Fibroblast of skin of back (primary cell): ENCODE data around the gene SDHB.
A peak's percentile ranks its signal among the peaks of the same experiment; 100 is the strongest.

Experiments
- DNase-seq: peaks from one replicate; pipeline ENCODE4 v3.0.0-alpha.2; 2013

SDHB gene

GRCh38 chr1:17075470-17076255, 21.8 kb upstream of the SDHB start:
- DNase-seq: peak; percentile 12

DNA sequence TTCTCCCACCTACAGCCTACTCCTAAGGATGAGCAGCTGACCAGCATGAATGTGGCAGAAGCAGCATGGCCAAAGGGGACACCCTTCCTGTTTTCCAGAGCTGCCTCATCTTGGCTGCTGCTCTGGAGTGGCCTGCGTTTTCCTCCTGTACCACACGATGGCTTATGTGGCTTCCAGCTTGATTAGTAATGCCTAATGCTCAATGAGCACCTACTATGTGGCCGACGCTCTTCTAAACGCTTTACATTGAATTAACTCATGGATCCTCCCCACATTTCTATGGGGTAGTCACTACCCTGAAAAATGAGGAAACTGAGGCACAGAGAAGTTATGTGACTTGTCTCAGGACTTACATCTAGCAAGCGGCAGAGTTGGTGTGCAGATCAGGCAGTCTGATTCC, 18.0 kb upstream of the SDHB start:
- no peak for DNase-seq

DNA sequence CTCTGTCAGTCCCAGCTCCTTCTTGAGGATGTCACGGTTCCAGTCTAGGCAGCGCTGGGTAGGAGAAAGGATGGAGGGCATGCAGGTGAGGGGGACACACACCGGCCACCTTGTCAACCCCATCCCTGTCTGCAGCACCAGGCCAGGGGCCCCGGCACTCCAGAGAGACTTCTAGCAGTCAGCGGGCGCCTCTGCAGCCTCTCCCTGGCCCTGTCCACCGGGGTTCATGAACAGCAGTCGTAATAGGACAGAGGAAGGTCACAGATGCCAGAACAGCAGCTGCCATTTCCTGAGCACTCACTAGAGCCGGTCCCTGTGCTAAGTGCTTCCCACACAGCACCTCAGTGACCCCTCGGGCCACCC, 16.3 kb upstream of the SDHB start:
- DNase-seq: no peak

DNA sequence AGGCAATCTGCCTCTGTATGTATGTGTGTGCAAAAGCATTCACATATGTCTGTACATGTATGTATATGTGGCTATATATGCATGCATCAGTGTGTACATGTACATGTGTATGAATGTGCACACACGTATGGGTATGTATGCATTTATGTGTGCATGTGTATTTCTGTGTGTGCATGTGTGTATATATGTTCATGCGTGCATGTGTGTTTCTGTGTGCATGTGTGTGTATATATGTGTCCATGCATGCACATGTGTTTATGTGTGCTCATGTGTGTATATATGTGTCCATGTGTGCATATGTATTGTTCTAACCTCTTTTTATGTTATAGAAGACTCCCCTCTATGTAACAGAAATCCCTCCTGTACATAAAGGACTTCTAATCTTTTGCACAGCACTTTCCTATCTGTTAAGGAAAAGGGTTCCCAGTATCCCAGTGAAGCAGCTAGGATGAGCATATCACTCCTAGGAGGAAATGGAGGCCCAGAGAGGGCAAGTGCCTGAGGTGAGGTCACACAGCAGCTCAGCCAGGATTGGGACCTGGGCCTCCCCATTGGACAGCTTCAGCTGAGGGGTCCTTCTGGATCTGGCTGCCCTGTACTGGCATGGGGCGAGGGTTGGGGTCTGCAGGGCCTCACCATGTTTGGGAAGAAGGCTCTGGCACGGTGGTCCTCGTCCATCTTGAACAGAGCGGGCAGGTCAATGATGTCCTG, 15.8 kb upstream of the SDHB start:
- DNase-seq: no peak

GRCh38 chr1:17068789-17069188, 15.0 kb upstream of the SDHB start:
- DNase-seq: no peak

- DNase-seq: no peak
Observed at GRCh38 chr1:17067465-17068240, 13.8 kb upstream of the SDHB start.

- DNase-seq: no peak
Observed at GRCh38 chr1:17067069-17067426, 13.2 kb upstream of the SDHB start.

DNA sequence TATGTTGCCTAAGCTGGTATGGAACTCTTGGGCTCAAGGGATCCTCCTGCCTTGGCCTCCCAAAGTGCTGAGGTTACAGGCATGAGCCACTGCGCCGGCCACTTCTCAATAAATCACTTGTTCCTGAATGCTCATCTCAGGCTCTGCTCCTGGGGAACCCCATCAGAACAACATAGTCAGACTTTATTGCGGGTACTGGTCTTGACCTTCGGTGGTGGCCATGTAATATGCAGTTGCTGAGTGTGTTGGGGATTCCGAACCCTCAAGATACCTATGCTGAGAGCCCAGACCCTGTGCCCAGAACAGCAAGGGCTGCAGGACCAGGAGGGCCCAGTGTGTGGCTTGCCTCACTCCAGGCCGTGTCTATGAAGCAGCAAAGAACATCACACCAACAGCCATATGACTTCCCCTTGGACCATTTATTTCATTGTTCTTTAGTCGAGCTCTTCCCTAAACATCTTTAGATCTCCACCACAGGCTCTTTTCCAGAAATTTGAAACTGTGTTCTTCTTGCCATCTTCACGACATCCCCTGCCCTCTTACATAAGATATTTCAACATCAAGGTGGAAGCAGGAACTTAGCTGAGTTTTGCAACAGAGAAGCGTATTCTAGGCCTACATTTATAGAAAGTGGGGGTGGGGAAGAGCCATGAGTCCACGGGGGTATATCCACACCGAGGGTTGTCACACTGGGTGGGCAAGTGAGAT, 12.7 kb upstream of the SDHB start:
- no peak for DNase-seq

GRCh38 chr1:17065666-17066065, 11.8 kb upstream of the SDHB start:
- no peak for DNase-seq

- peak; percentile 28 for DNase-seq
Observed at GRCh38 chr1:17062751-17063150, 8.9 kb upstream of the SDHB start.

GRCh38 chr1:17061892-17062291, 8.1 kb upstream of the SDHB start:
- no peak for DNase-seq

- DNase-seq: no peak
Observed at GRCh38 chr1:17061486-17061885, 7.7 kb upstream of the SDHB start.

DNA sequence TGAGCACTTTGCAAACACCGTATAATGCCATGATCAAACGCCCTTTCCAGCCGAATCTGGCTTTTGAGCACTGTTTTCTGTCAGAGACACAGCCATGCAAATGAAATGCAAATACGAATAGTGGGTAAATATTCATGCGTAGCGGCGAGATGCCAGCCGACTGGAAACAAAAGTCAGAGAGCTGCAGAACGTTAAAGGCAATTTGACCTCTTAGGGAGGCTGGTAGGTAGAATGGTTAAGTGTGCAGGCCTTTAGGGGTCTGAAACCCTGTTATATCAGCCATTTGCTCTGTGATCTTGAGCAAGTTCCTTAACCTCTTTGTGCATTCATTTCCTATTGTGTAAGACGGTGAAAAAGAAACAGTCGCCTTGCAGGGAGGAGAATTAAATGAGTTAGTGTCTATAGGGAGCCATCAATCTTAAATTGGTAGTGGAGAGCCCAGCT, 6.5 kb upstream of the SDHB start:
- DNase-seq: no peak

- DNase-seq: peak; percentile 66
Observed at GRCh38 chr1:17059391-17060305, 5.8 kb upstream of the SDHB start.

- no peak for DNase-seq
Observed at GRCh38 chr1:17056551-17056950, 2.7 kb upstream of the SDHB start.

DNA sequence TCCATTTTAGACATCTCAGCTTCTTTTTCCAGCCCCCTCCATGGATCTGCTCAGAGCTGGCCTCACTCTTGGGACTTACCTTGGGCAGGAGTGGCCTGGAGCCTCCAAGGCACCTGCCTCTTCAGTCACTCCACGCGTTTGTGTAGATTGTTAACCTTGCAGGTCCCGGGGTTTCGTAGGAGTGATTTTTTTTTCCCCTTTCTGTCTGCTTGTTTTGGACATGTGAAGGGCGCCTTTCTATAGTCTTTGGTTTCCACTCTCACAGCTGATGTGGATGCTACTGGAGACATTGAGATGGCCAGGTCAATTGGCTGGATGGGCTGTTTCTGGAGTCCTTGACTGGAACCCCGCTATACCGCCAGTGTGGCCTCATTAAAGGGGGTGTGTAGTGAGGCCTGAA, 2.0 kb upstream of the SDHB start:
- no peak for DNase-seq

DNA sequence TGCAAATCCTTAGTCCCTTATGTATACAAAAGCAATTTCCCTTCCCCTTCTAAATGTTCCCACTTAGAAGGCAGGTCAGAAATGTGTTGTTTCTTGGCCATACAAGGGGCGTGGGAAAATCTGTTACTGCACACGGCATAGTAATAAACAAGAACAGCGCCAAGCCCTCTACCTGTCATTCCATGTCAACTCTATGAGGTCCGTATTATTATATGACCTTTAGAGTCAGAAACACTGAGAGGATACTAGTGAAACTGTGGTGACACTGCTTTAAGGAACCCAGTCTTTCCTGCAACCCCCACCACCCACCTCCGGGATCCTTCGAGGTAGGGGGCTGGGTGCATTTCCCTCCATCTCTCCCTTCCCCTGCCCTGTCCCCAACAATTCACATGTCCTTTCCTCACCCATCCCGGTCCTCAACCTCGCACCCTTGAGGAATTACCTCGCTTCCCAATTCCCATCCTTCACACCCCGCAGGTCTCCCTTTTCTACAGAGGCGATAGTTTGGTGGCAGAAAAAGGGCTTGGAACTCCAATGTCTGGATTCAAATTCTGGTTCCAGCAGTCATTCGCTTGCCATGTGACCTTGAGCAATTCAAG, 647 bp downstream of the SDHB start:
- no peak for DNase-seq

GRCh38 chr1:17052641-17053040, 1.2 kb downstream of the SDHB start:
- no peak for DNase-seq

DNA sequence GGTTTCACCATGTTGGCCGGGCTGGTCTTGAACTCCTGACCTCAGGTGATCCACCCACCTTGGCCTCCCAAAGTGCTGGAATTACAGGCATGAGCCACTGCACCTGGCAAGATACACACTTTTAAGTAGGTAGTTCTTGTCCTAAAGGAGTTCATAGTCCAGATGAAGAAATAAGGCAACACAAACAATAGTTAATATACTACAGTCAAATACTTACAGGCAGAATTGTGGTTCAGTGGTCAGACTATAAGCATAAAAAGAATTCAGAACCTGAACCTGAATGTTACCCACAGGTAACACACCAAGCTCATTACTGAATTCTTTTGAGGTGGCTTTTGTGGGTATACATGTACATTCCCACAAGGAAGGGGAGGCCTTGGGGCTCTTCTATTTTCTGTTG, 1.8 kb downstream of the SDHB start:
- no peak for DNase-seq

DNA sequence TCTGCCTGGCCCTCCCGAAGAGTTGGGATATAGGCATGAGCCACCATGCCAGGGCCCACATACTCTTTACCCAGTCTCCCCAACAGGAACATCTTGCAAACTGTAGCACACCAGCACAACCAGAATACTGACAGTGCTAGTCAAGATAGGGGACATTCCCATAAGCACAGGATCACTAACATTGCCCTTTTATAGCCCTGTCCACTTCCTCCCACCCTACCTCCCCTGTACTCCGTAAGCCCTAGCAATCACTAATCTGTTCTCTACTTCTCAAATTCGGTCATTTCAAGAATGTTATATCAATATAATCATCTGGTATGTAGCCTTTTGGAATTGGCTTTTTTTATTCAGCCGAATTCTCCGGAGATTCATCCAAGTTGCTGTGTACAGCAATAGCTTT, 5.9 kb downstream of the SDHB start:
- no peak for DNase-seq

GRCh38 chr1:17046334-17046657, 7.5 kb downstream of the SDHB start:
- no peak for DNase-seq
